ENCODE data around the gene MREG.

- no peak for TF ChIP-seq CTCF (IDR thresholded peaks at IDR 0.05; ENCODE audit: low read length)
- TF ChIP-seq EZH2 (IDR thresholded peaks at IDR 0.05; ENCODE audit: borderline replicate concordance, low read length), result no peak
Observed at GRCh38 chr2:216012133-216012829, 1.1 kb downstream of the MREG start.
